Measurements from ENCODE around the gene KCNK13. TPM values are rescaled to one million over a fixed set of nuclear protein-coding genes. Genes with fewer than 3 reads are reported as not detected.

The KCNK13 gene
- total and polyA plus RNA-seq, 2 of the 13 experiments (the other 11 are each of a cell fraction or from before 2014, with no cell fraction given): 0.08 to 0.29 TPM

- peak; percentile 55 for TF ChIP-seq STAG1 (CRISPR knock-in tag; IDR thresholded peaks at IDR 0.05)
- TF ChIP-seq MAZ (IDR thresholded peaks at IDR 0.05; ENCODE audit: borderline replicate concordance, low read depth, low read length): no peak
- TF ChIP-seq MAZ (CRISPR knock-in tag; IDR thresholded peaks at IDR 0.05; ENCODE audit: low read depth): 0 out of 2 replicates have a peak, but pooled peaks have one; percentile 28
- no peak for TF ChIP-seq HNF4G (IDR thresholded peaks at IDR 0.05; ENCODE audit: borderline replicate concordance, low read depth, low read length)
- 0 out of 2 replicates have a peak, but pooled peaks have one; percentile 11 for TF ChIP-seq HNF4G (CRISPR knock-in tag; IDR thresholded peaks at IDR 0.05; ENCODE audit: borderline replicate concordance, low read depth)
- no peak for TF ChIP-seq E2F2 (CRISPR knock-in tag; IDR thresholded peaks at IDR 0.05; ENCODE audit: borderline replicate concordance)
- no peak for TF ChIP-seq SAP130 (CRISPR knock-in tag; IDR thresholded peaks at IDR 0.05; ENCODE audit: low read depth)
- no peak; the same call in 1 of the 2 replicates for TF ChIP-seq ZNF614 (CRISPR knock-in tag; IDR thresholded peaks at IDR 0.05; ENCODE audit: borderline replicate concordance)
- TF ChIP-seq ATF6 (CRISPR knock-in tag; conservative IDR thresholded peaks at IDR 0.05): no peak
- no peak; the same call in 1 of the 2 replicates for TF ChIP-seq KMT2A (CRISPR knock-in tag; IDR thresholded peaks at IDR 0.05)
- TF ChIP-seq ZNF609 (CRISPR knock-in tag; IDR thresholded peaks at IDR 0.05; ENCODE audit: borderline replicate concordance): no peak
- no peak for TF ChIP-seq AGO2 (optimal IDR thresholded peaks at IDR 0.05; ENCODE audit: low read depth, low read length)
- no peak for TF ChIP-seq PHB2 (IDR thresholded peaks at IDR 0.05; ENCODE audit: partially characterized antibody)
- no peak for TF ChIP-seq ZNF230 (CRISPR knock-in tag; IDR thresholded peaks at IDR 0.05)
- TF ChIP-seq CHCHD3 (CRISPR knock-in tag; IDR thresholded peaks at IDR 0.05): no peak
- TF ChIP-seq ZNF619 (CRISPR knock-in tag; IDR thresholded peaks at IDR 0.05): no peak
- TF ChIP-seq HNF1B (CRISPR knock-in tag; IDR thresholded peaks at IDR 0.05): peak; percentile 47; the same call in 1 of the 2 replicates
- peak; percentile 22; the same call in 1 of the 2 replicates for TF ChIP-seq MEIS2 (CRISPR knock-in tag; IDR thresholded peaks at IDR 0.05)
- no peak for TF ChIP-seq SIX1 (CRISPR knock-in tag; IDR thresholded peaks at IDR 0.05; ENCODE audit: borderline replicate concordance)
- no peak for TF ChIP-seq JARID2 (CRISPR knock-in tag; IDR thresholded peaks at IDR 0.05; ENCODE audit: insufficient replicate concordance)
These were observed 1.4 kb upstream of the KCNK13 start (continued) for GRCh38 chr14:90060312-90060964.

Data from HepG2 (cell line).